ENCODE measurements around the gene MBNL1.

The MBNL1 gene

DNA sequence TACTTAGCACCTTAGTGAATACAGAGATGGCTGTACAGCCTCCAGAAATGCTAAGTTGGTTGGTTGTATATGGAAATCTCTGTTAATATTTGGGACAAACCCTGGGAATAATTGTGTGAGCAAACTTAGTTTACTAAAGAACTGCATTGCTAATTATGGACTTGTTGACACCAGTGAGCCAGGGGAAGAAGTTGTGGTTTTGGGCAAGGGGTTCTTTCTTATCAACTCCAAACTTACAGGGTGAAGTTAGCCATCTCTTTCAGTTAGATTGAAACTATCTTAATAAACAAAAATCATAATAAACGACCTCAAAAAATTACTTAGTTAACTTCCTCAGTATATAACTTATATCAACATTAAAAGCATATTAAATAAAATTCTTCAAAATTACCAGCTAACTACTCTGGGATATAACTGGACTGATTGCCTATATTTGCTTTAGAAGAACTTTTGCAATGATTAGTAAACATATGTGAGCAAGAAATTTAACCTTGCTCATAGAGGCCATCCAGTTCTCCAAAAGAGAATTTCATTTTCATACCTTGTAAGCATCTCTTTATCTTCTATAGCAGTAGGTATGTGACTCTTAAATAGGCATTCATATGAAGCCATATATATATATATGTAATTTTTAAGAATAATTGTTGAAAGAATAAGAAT lies 24.7 kb downstream of the MBNL1 start:
- H4K20me1 ChIP-seq (ENCODE audit: insufficient read depth, low read length) = peaks cover 69% of the 10 kb centered on the region
- H3K27ac ChIP-seq (ENCODE audit: low read length) = no peak overlapping the region; the same call in 1 of the 2 replicates
- peaks cover 32% of the 10 kb centered on the region for H3K36me3 ChIP-seq (ENCODE audit: insufficient read depth, low read length)
- no peak for DNase-seq
- ATAC-seq (ENCODE audit: insufficient read depth, low read depth) = no peak
- H3K4me3 ChIP-seq (ENCODE audit: low read depth in 1 of 2, low read length in 2 of 2) = no peak overlapping the region
- no peak overlapping the region for H2AFZ ChIP-seq (ENCODE audit: low read depth, low read length)
- H3K9me3 ChIP-seq (ENCODE audit: insufficient read depth, low read length, severe bottlenecking) = no peaks in the 10 kb centered on the region
- TF ChIP-seq, protein P1, sequence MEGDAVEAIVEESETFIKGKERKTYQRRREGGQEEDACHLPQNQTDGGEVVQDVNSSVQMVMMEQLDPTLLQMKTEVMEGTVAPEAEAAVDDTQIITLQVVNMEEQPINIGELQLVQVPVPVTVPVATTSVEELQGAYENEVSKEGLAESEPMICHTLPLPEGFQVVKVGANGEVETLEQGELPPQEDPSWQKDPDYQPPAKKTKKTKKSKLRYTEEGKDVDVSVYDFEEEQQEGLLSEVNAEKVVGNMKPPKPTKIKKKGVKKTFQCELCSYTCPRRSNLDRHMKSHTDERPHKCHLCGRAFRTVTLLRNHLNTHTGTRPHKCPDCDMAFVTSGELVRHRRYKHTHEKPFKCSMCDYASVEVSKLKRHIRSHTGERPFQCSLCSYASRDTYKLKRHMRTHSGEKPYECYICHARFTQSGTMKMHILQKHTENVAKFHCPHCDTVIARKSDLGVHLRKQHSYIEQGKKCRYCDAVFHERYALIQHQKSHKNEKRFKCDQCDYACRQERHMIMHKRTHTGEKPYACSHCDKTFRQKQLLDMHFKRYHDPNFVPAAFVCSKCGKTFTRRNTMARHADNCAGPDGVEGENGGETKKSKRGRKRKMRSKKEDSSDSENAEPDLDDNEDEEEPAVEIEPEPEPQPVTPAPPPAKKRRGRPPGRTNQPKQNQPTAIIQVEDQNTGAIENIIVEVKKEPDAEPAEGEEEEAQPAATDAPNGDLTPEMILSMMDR (IDR thresholded peaks at IDR 0.05; ENCODE audit: borderline replicate concordance, extremely low read depth, low read length, poor library complexity, severe bottlenecking) = no peak
- no peak for TF ChIP-seq EZH2 (IDR thresholded peaks at IDR 0.05; ENCODE audit: borderline replicate concordance, low read depth, low read length, severe bottlenecking)
- H3K9ac ChIP-seq (ENCODE audit: low read depth, low read length) = no peak overlapping the region
- H3K4me1 ChIP-seq (ENCODE audit: insufficient read depth, low read length) = peaks cover 62% of the 10 kb centered on the region
- peak overlapping the region; percentile 18; the same call in 1 of the 2 replicates for H3K4me2 ChIP-seq (ENCODE audit: insufficient read depth, low read length)
- peaks cover 100% of the 10 kb centered on the region for H3K79me2 ChIP-seq (ENCODE audit: insufficient read depth, low read length)
- H3K27me3 ChIP-seq (ENCODE audit: insufficient read depth, low read length, poor library complexity) = no peaks in the 10 kb centered on the region

DNA sequence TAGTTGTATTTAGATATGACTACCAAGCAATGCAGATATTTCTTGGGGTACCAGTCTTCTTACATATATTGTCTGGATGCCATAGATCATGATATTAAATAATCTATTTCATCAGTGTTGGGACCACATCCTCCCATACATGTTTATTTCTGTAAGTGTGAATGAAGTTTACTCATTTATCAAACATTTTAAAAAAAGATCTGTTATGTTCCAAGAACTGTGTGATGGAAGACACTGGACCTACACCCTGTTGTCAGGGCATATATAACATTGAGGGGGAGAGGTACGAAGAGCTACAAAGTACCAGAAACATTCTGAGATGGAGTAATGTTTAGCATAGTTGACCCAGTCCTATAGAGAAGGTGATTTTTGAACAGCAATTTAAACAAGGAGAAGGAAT lies 26.6 kb downstream of the MBNL1 start:
- Histone ChIP-seq H3K9ac (ENCODE audit: low read depth, low read length) (no peak overlapping the region), H3K36me3 (ENCODE audit: insufficient read depth, low read length) (peaks cover 51% of the 10 kb centered on the region), H3K4me3 (ENCODE audit: low read depth in 1 of 2, low read length in 2 of 2) (no peak overlapping the region), H4K20me1 (ENCODE audit: insufficient read depth, low read length) (peaks cover 80% of the 10 kb centered on the region), H3K79me2 (ENCODE audit: insufficient read depth, low read length) (peaks cover 100% of the 10 kb centered on the region), H3K9me3 (ENCODE audit: insufficient read depth, low read length, severe bottlenecking) (no peaks in the 10 kb centered on the region), H3K27me3 (ENCODE audit: insufficient read depth, low read length, poor library complexity) (no peaks in the 10 kb centered on the region), H2AFZ (ENCODE audit: low read depth, low read length) (no peak overlapping the region), H3K4me2 (ENCODE audit: insufficient read depth, low read length) (no peak overlapping the region), H3K4me1 (ENCODE audit: insufficient read depth, low read length) (peaks cover 55% of the 10 kb centered on the region), H3K27ac (ENCODE audit: low read length) (peak overlapping the region; percentile 10; the same call in 1 of the 2 replicates)
- ATAC-seq (ENCODE audit: insufficient read depth, low read depth) = no peak
- no peak for DNase-seq
- TF ChIP-seq EZH2 (IDR thresholded peaks at IDR 0.05; ENCODE audit: borderline replicate concordance, low read depth, low read length, severe bottlenecking) = no peak
- TF ChIP-seq, protein P1 (IDR thresholded peaks at IDR 0.05; ENCODE audit: borderline replicate concordance, extremely low read depth, low read length, poor library complexity, severe bottlenecking) = no peak

GRCh38 chr3:152295806-152296205 lies 27.1 kb downstream of the MBNL1 start:
- peaks cover 100% of the 10 kb centered on the region for H3K79me2 ChIP-seq (ENCODE audit: insufficient read depth, low read length)
- no peak for DNase-seq
- no peaks in the 10 kb centered on the region for H3K9me3 ChIP-seq (ENCODE audit: insufficient read depth, low read length, severe bottlenecking)
- H3K9ac ChIP-seq (ENCODE audit: low read depth, low read length) = no peak overlapping the region
- peaks cover 50% of the 10 kb centered on the region for H3K4me1 ChIP-seq (ENCODE audit: insufficient read depth, low read length)
- no peak overlapping the region for H3K4me3 ChIP-seq (ENCODE audit: low read depth in 1 of 2, low read length in 2 of 2)
- no peak overlapping the region for H3K4me2 ChIP-seq (ENCODE audit: insufficient read depth, low read length)
- no peak overlapping the region for H2AFZ ChIP-seq (ENCODE audit: low read depth, low read length)
- no peak for ATAC-seq (ENCODE audit: insufficient read depth, low read depth)
- H3K27ac ChIP-seq (ENCODE audit: low read length) = peak overlapping the region; percentile 10; the same call in 1 of the 2 replicates
- peaks cover 78% of the 10 kb centered on the region for H4K20me1 ChIP-seq (ENCODE audit: insufficient read depth, low read length)
- H3K27me3 ChIP-seq (ENCODE audit: insufficient read depth, low read length, poor library complexity) = no peaks in the 10 kb centered on the region
- no peak for TF ChIP-seq EZH2 (IDR thresholded peaks at IDR 0.05; ENCODE audit: borderline replicate concordance, low read depth, low read length, severe bottlenecking)
- TF ChIP-seq, protein P1 (IDR thresholded peaks at IDR 0.05; ENCODE audit: borderline replicate concordance, extremely low read depth, low read length, poor library complexity, severe bottlenecking) = no peak
- H3K36me3 ChIP-seq (ENCODE audit: insufficient read depth, low read length) = peaks cover 55% of the 10 kb centered on the region

All from DND-41 (cell line).